Left renal cortex interstitium (tissue), 4 donors: ENCODE results near the gene ASTL. TPM values are rescaled to one million over a fixed set of nuclear protein-coding genes. Genes with fewer than 3 reads are reported as not detected.

Source experiments
- DNase-seq, 4 donors: peaks; one replicate each; pipeline ENCODE4 v3.0.0-alpha.2; 2013; ENCODE audit warnings: low read depth in 4 of 4, low spot score in 2 of 4, missing footprints in 1 of 4
- polyA plus RNA-seq, 4 donors: library from polyadenylated mRNA; unstranded; fragments of 120-200 nt; gene quantifications; one replicate each; pipeline ENCODE4 v1.2.1, GENCODE V29; 2013; ENCODE audit not compliant: insufficient read length in 4 of 4

ASTL gene
- polyA plus RNA-seq, 4 donors: 0.13 to 0.27 (median 0.18) TPM

DNA sequence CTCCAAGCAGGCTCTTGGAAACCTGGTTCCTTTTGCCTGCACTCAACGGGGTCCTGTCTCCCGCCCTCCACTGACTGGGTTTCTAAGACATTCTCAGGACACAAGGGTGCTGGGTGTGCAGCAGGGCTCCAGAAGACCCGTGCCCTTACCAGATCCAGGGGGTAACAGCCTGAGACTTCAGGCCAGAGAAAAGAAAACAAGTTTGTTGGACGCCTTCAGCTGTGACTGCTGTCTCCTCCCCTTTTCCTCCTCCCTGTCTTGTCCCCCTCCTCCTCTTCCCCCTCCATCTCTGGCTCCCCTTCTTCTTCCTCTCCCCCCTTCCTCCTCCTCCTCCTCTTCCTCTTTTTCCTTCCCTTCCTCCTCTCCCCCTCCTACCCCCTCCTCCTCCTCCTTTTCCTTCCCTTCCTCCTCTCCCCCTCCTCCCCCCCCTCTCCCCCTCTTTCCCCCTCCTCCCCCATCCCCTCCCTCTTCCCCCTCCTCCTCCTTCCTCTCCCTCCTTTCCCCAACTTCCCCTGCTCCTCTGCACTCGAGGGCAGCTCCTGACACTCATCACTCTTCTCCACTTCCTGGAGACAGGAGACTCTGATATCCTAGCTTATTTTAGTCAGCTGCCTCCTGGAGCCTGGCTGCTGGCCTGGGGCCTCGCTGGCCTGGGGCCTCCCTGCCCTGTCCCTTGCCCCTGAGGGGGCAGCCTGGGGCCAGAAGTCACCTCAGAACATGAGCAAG lies 34.4 kb downstream of the ASTL start:
- DNase-seq: no peak

DNA sequence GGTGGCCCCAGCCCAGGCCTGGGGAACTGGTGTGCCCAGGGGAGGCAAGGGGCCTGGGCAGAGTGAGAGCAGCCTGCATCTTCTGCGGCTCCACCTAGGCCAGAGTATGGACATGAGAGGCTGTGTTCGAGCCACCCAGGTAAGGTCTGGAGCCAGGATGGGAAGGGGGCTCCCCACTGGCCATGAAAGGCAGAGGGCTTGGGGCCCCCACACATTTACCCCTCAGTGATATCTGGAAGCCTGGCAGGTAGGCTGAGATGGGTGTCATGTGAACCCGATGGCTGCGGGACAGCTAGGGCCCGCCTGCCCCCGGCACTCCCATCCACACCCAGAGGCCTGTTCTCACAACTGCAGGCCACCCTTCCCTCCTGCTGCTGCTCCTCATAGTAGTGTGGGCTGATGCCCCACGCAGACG lies 35.1 kb downstream of the ASTL start:
- DNase-seq: no peak

DNA sequence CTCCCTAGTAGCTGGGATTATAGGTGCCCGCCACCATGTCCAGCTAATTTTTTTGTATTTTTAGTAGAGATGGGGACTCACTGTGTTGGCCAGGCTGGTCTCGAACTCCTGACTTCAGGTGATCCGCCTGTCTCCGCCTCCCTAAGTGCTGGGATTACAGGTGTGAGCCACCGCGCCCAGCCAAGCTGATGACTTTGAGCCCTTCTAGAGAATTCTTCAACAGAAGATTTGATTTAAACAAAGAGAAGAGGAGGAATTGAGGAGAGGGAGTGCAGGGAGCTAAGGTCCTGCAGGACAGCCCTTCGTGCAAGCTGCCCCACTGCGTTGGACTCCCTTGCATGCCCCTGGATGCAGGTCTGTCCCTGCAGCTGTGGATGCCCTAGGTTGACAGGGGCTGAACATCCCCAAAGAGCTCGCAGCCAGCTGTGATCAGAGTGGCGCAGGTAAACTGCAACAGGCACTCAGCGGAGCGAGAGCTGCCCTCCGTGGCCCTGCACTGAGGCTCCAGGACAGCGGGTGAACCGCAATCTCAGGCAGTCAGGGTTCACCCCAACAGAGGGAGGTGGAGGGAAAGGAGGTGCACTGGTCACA lies 35.6 kb downstream of the ASTL start:
- no peak for DNase-seq

DNA sequence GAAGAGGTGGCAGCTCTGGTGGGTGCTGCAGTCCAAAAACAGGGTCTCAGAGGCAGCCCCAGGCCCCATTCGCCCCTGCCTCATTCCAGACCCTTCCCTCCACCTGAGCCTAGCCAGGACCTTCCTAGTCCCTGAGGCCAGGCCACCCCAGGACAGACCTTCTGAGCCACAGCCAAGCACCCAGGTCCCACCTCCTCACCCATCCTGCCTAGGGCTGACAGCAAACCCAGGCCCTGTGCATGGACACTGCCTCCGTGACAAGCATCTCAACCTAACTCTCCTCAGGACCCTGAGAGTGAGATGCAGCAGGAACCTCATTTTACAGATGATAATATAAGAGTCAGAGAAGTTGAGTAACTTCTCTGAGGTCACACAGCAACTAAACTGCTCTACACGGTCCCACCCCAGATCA lies 37.4 kb downstream of the ASTL start:
- no peak for DNase-seq

DNA sequence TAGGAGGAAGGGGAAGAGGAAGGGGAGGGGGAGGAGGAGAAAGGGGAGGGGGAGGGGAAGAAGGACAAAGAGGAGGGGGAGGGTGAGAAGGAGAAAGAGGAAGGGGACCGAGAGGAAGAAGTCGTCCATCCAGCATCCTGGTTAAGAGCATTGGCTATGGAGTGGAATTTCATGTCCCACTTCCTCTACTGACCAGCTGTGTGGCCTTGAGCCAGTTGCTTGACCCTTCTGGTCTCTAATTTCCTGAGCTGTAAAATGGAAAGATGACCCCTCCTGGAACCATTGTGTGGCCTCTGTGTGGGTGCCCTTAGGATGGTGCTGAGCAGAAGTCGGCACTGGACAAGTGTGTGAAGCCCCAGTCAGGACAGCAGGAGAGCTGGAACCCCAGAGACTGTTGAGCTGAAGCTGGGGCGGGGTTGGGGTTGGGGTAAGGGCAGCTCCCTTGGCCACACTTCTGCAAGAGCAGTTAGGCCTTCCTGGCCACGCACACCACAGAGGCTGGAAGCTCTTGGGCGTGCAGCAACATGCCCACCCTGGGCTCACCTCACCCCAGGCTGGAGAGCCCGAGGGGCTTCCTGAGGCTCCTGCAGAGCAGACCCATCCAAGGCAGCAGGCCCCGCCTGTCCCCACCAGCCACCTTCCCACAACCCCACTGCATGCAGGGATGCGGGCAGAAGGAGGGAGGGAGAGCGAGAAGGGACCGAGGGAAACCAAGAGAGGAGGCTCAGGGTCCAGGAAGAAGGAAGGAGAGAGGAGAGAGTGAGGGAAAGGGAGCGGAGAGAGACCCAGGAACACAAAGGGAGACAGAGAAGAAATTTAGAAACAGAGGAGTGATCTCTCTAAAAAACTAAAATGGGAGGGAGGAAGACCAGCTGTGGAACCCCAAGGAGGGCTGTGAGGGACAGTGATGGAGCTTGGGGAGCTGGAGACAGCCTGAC lies 38.2 kb downstream of the ASTL start:
- no peak for DNase-seq

DNA sequence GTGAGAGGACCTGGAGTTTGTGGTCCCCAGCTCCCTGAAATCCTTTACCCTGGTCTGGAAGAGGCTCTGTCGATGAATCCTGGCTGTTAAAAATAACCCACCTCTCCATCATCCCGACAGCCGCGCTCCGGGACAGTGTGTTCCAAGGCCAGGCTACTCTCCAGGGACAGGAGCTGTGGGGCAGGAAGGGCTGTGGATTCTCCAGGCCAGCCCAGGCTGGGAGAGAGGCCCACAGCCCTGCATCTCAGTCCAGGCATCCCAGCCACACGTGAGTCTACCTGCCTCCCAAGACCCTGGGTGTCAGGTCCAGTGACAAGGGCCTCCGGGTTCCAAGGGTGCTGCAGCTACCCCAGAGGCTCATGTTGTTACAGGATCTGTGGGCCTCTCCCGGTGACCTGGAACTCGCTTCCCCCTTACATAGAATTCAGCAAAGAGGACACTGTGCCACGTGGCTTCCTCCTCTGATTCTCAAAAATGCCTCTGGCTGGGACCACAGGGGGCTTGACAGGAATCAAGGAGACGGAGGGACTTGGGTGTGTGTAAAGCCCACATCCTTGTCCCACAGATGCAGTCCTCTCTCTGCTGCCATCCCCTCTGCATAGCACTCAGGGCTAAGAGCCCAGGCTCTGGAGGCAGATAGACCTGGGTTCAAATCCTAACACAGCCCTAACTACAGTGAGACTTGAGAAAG lies 39.3 kb downstream of the ASTL start:
- no peak for DNase-seq

DNA sequence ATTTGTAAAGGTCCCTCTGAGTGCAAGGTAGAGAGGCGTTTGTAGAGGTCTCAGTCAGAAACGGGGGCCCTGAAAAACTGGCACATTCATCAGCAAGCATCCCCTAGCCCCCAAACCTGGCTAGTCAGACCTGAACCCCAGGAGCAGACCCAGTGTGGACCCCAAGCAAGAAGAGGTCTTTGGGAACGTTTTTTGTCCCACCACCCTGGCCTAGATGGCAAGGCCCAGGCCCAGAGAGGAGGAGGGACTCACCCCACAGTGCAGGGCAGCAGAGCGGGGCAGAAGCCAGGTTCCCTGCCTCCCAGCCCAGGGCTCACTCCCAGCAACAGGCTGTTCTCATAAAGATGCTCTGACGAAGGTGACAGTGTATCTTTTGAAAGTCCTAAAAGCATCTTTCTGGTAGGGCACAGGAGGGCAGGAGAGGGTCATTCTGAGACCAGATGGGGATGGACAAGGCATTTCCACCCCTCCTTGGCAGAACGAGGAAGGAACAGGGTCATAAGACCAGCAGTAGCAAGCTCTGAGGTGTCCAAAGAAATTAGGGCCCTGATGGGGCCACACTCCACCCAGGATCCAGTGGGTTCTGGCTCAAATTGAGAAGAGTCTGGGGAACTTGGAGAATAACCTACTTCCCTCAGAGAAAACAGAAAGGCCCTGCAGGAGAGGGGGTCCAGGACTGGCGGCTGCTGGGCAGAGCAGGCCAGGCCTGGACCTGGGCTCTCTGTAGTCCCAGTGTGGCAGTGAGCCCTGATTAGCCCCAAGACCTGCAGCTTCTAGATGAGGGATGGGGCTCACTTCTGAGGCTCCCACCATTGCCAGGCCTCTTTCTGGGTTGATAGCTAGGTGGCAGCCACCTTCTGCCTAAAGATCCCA lies 40.1 kb downstream of the ASTL start:
- DNase-seq: no peak

DNA sequence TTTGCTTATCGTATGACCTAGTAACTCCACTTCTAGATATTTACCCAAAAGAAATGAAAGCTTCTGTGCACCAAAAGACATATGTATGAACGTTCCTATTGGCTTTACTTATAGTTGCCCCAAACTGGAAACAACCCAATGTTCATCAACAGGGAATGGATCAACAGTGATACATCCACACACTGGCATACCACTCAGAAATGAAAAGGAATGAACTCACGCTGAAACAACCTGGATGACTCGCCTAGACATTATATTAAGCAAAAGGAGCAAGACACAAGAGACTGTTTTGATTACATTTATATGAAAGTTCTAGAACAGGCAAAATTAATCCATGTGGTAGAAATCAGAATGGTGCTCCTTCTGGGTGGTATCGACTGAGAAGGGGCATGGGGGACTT lies 40.9 kb downstream of the ASTL start:
- DNase-seq: no peak

DNA sequence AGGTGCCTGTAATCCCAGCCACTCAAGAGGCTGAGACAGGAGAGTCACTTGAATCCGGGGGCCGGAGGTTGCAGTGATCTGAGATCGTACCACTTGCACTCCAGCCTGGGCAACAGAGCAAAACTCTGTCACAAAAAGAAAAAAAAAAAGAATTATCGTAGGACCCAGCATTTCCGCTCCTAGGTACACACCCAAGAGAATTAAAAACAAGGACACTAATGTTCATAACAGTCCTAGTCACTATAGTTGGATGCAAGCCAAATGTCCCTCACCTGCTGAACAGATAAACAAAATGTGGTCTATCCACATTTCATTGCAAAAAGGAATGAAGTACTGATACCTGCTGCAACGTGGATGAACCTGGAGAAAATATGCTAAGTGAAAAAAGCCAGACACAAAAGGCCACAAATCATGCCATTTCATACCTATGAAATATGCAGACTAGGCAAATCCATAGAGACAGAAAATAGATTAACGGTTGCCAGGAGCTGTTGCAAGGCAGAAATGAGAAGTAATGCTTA lies 43.1 kb downstream of the ASTL start:
- DNase-seq: no peak

DNA sequence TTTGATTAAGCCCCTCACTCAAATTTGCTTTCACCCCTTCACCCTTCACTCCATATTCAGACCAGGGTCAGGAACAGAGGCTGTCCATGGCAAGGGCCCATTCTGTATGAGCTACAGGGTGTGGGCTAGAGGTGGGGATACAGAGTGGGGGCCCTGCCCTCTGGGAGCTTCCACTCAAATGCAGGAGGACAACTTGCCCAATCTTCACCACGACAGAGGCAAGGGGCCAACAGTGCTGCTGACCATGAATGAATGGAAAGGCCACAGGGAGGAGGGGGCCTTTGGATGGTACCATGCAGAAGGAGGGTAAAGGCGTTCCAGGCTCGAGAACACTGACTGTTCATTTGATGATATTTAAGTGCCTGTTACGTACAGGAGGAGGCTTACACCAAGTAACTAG lies 44.8 kb downstream of the ASTL start:
- no peak for DNase-seq

DNA sequence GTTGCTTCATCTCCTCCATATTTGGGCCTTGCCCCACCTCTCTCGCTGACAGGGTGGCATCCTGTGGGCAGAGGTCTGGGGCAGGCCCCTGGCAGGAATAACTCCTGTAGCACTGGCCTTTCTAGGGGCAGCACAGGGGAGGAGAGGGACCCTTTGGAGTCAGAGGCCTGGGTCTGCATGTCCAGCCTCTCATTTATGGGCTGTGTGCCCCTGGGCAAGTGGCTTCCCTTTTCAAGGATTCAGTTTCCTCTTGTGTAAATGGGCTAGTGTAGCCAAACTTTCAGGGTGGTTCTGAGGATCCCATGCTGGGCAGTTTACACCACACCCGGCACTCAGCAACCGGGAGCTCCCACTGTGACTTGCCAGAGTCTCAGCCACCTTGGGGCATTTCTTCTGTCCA lies 45.4 kb downstream of the ASTL start:
- DNase-seq: no peak

DNA sequence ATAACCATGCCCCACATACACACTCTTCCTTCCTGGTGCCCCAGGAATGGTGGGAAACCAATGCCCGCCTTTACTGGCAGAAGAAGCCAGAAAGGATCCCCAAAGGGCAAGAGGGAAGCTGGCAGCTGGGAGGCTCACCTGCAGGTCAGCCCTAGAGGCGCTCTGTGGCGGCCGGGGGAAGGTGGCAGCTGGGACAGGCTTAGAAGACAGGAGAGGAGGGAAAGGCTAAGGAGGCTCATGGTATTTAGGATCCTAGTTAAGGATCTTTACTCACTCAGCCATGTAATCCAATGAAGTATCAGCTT lies 45.8 kb downstream of the ASTL start:
- DNase-seq: no peak

DNA sequence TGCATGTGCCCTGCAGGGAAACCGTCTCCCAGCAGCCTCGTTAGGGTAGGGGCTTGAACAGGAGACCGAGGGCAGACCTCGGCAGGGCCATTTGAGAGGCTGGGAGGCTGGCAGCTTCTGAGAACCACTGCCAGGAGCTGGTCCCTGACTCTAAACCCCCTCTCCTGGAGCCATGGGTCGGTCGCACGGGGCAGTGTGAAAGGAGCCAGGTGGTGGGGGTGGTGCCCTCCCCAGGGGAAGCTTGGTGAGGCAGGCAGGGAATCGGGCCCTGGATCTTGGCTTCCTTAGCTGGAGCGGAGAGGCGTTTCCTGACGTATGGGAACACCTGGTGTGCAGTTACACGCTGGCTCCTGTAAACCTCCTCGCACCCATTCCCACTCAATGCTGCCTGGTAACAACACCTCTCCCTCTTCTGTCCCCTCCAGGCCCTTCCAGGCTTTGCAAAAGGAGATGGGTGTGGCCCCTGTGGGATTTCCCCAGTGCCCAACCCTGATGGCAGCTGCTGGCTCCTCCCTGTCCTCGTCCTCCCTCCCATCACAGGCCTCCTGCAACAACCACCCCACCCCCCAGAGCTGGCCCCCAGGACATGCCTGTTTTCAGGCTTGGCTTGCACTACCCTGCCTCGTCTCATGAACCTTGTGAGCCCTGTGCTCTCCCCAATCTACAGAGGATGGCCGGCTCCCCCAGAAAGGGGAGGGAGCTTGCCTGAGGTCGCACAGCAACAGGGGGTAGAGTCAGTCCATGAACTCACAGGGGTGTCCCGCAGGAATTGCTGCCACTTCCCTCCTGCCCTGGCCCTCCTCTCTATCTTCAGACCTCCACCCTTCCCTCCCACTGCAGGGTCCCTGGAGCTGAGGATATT lies 46.4 kb downstream of the ASTL start:
- no peak for DNase-seq

DNA sequence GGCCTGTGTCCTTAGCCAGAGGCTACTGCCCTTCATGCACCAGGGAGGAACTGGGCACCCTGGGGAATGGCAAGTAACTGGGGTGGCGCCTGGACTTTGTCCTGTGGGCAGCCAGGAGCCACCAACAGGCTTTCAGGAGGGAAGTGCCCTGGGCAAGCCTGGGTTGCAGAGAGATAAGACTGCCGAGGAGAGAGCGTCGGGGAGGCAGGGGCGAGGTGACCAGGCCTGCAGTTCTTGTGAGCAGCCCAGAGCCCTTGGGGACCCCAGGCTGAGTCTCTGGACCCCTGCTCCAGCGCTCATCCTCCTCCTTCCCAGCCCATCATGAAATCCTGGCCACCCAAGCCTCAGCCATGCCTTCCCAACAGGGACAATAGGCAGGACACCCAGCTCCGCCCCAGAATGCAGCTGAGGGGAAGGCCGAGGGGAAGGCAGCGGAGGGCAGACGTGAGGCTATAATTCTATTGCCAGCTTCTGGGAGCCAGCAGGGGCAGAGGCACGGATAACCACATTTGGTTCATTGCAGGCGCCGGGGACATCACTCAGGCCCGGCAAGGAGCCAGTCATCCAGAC lies 47.1 kb downstream of the ASTL start:
- no peak for DNase-seq

DNA sequence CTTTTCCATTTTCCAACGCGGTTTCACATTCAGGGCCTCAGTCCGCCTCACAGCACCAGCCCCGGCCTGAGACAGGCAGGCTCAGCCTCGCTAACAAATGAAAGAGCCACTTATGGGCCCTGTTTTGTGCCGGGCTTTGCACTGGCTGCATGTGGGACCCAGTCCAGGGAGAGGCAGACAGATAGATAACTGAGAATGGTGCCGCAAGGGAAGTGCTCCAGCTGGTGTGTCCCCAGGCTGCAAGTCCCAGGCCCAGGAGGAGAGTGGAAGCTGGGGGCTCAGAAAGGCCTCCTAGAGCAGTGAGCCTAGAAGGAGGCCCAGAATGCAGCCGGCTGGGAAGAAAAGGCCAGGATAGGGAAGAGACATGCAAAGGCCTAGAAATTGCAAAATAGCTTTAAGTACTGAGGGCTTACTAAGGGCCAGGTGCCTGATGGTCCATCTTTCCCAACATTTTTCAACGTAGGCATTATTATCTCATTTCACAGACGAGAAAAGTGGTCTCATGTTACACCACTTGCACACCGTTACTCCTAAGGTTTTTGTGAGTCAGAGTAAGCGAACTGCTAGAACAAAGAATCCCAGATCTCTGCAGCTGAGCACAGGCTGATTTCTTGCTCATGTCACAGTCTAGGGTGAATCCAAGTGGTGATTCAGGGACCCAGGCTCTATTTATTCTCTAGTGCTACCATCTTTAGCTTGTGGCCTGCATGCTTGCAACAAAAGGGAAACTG lies 47.9 kb downstream of the ASTL start:
- no peak for DNase-seq

DNA sequence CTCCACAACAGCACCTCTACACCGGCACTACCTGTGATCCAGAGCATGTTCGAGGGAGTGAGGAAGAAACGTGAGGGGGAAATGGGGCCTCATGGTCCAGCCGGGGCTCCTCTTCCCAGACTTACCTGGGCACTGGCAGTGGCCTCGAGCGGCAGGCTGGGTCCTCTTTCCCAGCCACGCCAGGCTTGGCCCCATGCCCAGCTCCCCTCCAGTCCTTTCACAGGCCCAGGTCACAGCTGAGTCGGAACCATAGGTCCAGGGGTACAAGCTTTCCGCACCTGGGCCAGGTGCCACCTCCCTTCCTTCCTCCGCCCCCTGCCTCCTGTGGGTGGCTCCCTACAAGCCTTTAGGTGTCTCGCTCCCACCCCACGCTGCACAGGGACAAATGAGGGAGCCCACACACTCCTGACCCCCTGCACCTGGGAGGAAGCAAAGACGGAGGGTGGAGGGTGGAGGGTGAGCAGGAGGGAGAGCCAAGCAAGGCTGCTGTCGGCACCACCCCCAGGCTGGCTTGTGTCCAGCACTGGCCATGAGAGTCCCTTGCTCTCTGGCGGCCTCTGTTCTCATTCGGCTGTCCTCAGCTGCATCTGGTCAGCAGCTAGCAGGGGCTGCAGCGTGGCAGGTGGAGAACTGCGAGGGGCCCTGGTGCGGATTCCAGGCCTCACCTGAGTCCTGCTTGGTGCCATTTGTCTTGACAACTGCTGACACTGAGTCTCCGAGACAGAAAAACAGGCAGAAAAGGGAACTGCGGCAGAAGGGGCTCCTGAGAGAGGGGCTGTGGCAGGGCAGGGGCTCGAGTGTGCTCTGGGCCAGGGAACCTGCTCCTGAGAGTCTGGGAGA lies 48.7 kb downstream of the ASTL start:
- no peak for DNase-seq
